HG02973 (cell line): ENCODE results near the gene KIF18A.

Source experiments
- ATAC-seq: cut with Tn5 transposase; IDR thresholded peaks from one replicate; pipeline ENCODE4 v1.9.1; 2021; ENCODE audit warnings: moderate library complexity; ENCODE audit not compliant: unreplicated experiment

Gene KIF18A

GRCh38 chr11:28049338-28050216 lies 58.4 kb downstream of the KIF18A start:
- no peak for ATAC-seq

GRCh38 chr11:28048812-28049211 lies 59.1 kb downstream of the KIF18A start:
- ATAC-seq: no peak

GRCh38 chr11:28043930-28044709 lies 63.8 kb downstream of the KIF18A start:
- no peak for ATAC-seq

- ATAC-seq: no peak
These were observed 67.6 kb downstream of the KIF18A start for GRCh38 chr11:28040384-28040783.

GRCh38 chr11:28038775-28039174 lies 69.2 kb downstream of the KIF18A start:
- no peak for ATAC-seq

GRCh38 chr11:28026634-28027290 lies 81.2 kb downstream of the KIF18A start:
- no peak for ATAC-seq

GRCh38 chr11:28017816-28018215 lies 90.1 kb downstream of the KIF18A start:
- no peak for ATAC-seq

- ATAC-seq: no peak
These were observed 96.1 kb downstream of the KIF18A start for GRCh38 chr11:28011813-28012212.

- no peak for ATAC-seq
These were observed 98.0 kb downstream of the KIF18A start for GRCh38 chr11:28009996-28010395.

GRCh38 chr11:28009388-28009787 lies 98.6 kb downstream of the KIF18A start:
- no peak for ATAC-seq

- no peak for ATAC-seq
These were observed 104.3 kb downstream of the KIF18A start for GRCh38 chr11:28003615-28004014.

- no peak for ATAC-seq
These were observed 109.4 kb downstream of the KIF18A start for GRCh38 chr11:27998552-27998951.

- ATAC-seq: no peak
These were observed 110.6 kb downstream of the KIF18A start for GRCh38 chr11:27997344-27997743.

- ATAC-seq: no peak
These were observed 111.9 kb downstream of the KIF18A start for GRCh38 chr11:27996066-27996465.

GRCh38 chr11:27995083-27995482 lies 112.9 kb downstream of the KIF18A start:
- ATAC-seq: no peak

- no peak for ATAC-seq
These were observed 116.2 kb downstream of the KIF18A start for GRCh38 chr11:27991736-27992135.

GRCh38 chr11:27977527-27977926 lies 130.4 kb downstream of the KIF18A start:
- no peak for ATAC-seq

GRCh38 chr11:27977031-27977430 lies 130.9 kb downstream of the KIF18A start:
- no peak for ATAC-seq

- ATAC-seq: no peak
These were observed 131.7 kb downstream of the KIF18A start for GRCh38 chr11:27976262-27976661.

- no peak for ATAC-seq
These were observed 134.0 kb downstream of the KIF18A start for GRCh38 chr11:27973851-27974536.
